NCI-H146 treated with DMSO at 0.1 percent for 48 hours (cell line): ENCODE data around the gene SRP68.
"Not testable (repeated sequence)": the region's sequence is repeated elsewhere in the genome, so short reads cannot be mapped to it uniquely, and the experiment has no call there.

Source experiments
- DNase-seq: peaks from one replicate; lab custom pipeline; 2025; ENCODE audit not compliant: unreplicated experiment; lab: John Stamatoyannopoulos, UW

The SRP68 gene

DNA sequence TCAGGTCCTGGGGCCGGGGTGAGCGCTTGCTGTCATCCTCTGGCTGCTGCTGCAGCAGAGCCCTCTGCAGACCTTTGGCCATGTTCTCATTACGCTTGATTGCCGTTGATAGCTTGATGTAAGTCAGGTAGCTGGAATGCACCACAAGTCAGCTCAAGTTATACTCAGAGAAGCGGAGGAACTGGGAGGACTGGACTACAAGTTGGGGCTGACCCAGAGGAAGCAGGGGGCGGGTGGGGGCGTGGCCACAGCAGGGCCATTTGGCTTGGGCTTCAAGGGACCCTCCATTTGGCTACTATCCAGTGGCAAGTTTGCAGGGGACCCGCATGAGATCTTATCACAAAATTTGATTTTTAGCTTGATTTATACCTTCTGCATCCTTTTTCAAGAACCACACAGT is 26.3 kb downstream of the SRP68 start:
- DNase-seq, result no peak

GRCh38 chr17:76044475-76045007 is 27.8 kb downstream of the SRP68 start:
- DNase-seq, result not testable (repeated sequence)

GRCh38 chr17:76042868-76043267 is 29.4 kb downstream of the SRP68 start:
- DNase-seq, result not testable (repeated sequence)

DNA sequence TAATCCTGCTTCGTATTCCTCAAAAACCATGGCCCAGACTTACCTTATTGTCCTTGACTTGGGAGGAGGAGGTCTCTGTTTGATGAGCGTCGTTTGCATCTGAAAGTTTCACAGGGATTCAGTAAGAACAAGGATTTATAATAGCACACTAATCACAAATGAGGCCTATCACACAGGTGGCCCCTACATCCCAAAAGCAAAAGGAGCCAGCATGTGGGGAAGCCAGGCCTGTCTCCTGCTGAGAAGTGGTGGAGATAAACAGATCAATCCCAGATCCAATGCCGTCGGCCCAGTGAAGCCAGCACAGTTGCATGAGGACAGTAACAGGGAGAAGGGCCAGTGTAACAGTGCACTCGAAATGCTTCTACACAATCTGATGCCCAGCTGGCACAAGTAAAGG is 31.9 kb downstream of the SRP68 start:
- no peak for DNase-seq

DNA sequence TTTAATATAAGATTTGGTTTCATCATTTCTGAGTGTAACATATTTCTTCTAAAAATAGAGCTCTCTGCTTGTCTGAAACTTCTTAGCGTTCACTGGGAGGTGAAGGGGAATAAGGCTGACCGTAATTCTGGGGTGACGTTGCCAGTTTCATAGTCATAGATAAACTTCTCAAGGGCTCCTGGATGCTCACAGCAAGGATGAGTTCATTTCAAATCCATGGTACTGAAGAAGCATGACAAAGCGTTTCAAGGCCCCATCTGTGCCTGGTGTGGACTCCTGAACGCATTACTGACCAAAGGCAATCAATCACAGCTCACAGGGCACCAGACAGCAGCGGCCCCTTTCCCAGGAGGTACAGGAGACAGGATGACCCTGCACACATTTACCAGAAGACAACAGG is 33.2 kb downstream of the SRP68 start:
- no peak for DNase-seq

DNA sequence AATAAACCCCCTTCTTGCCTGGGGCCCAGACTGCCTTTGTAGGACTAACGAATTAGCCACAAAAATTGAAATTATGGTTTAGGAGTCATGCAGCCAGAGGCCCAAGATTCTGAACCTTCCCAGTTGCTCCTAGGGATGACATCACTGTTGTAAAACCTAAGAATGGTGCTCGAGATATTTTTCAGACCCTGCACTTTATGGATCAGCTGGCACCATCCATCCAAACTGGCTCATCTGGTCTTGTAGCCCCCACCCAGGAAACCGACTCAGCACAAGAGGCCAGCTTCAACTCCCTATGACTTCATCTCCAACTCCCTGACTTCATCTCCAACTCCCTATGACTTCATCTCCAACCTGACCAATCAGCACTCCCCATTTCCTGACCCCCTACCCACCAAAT is 34.3 kb downstream of the SRP68 start:
- no peak for DNase-seq

GRCh38 chr17:76036497-76037261 is 35.6 kb downstream of the SRP68 start:
- DNase-seq, result no peak

- DNase-seq, result no peak
These were observed 37.6 kb downstream of the SRP68 start for GRCh38 chr17:76034428-76035350.

DNA sequence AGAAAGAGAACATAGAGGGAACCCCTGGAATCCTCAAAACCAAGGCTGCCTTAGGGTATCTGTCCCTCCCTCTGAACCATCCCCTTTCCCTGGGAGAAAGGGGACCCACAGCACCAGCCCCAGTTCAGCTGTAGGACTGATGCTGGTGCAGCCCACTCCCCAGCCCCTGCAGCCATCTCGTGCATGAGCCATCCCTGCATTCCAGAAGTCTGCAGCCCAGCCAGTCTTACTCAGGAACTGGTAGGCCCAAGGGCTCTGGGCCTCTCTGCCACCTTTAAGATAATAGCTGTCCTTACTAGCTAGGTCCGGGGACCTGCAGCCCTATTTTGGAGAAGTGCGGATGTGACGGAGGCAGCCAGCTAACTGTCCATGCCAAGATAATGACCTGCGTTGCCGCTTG is 39.2 kb downstream of the SRP68 start:
- no peak for DNase-seq

- DNase-seq, result no peak
These were observed 39.6 kb downstream of the SRP68 start for GRCh38 chr17:76032780-76033108.

DNA sequence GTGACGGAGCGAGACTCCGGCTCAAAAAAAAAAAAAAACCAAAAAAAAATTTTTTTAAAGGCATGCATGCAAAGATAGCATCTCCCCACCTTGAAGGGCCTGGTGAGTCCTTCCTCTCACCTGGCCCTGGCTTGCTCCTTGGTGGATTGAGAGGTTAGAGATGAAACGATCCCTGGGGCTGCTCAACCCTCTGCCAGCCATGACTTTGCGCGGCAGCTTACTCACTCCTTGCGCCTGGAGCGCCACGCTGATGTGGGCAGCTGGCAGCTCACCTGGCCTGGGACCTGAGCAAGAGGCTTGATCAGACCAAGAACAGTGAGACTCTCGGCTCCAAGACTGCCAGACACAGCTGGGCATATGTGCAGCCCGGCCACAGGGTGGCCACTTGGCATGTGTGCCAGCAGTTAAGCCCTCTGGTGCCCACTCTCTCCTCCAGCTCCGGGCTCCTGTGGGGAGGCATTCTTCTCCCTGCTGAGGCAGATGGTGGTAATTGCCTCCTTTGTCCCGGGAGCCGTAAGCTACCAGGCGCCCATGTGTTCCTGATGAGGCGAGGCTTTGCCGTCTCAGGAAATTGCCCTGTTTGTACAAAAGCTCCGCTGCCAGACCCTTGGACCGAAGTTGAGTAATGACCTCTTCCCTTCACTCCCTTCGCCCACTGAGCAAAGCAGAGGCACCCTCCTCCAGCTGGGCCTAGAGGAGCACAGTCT is 40.1 kb downstream of the SRP68 start:
- peak; percentile 44 for DNase-seq

GRCh38 chr17:76027159-76027839 is 45.0 kb downstream of the SRP68 start, which contains the start of gene EVPL:
Gene EVPL (minus strand): TSS chr17:76027306. CDS start chr17:76027198, 108 bp downstream.
- no peak for DNase-seq

GRCh38 chr17:76026714-76027158 is 45.6 kb downstream of the SRP68 start:
- DNase-seq, result no peak

DNA sequence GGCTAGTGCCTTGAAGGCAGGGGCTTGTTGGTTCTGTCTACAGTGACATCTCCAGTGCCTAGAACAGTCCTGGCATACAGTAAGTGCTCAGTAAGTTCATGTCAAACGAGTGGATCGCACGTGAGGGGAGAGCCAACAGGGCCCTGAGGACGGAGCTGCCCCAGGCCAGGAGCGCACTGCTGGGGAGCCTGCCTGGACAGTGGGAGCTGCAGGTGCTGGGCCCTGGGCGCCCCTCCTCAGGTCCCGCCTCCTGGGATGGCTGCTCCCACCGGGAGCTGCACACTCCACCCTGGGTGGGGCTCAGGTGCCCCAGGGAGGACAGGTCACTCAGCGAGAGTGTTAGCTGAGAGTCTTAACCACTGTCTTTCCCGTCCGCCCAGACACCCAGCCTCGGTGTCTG is 47.0 kb downstream of the SRP68 start:
- no peak for DNase-seq

- DNase-seq, result no peak
These were observed 48.0 kb downstream of the SRP68 start for GRCh38 chr17:76024353-76024752.

DNA sequence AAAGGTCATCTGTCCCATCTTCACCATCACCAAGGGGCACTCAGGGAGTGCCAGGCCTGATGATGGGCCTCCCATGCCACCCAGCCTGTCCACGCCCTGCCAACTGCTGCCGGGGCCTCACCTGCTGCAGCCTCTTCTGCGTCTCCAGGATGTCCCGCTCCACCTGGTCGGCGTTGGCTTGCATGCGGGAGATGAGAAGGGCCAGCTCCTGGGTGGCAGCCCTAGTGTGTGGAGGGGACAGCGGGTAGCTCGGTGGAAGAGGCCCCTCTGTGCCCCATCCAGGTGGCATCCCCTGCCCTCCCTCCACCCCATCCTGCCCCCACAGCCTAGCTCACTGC is 48.4 kb downstream of the SRP68 start:
- DNase-seq, result no peak

DNA sequence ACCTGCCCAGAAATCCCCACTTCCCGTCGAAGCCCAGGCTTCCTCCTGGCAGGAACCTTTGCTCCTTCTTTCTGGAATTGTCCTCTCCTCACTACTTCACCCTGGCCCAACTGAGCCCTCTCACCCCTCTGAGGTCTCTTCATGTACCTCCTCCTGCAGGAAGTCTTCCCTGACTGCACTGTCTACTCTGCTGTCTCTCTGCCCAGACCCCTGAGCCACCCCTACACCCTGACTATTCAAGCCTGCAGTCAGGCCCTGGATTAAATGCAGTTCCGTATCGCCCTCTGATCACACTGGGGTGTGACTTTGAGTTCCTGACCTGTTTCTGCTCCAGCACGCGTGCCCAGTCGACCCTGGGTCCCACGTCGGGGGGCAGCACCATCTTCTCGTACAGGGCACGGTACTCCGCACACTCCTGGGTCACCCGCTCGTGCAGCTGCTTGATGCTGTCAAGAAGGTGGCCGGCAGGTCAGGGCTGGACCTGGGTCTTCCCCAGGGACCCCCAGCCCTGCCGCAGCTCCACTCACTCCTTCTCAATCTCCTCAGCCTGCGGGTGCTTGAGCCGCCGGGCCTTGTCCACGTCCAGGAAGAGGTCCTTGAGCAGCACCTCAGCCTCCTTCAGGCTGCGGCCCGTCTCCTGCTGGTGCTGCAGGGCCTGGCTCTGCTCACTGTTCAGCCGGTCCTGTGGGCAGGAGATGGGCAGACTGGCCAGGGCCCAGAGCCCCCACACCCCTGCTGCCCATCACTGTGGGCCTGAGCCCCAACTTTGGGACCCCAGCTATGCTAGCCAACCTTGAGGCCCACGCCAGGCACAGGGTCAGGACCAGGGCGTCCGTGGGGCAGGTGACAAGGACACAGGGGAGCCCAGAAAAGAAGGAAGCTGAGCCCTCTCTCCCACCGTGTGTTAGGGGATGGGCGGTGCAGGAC is 49.1 kb downstream of the SRP68 start:
- DNase-seq, result no peak

DNA sequence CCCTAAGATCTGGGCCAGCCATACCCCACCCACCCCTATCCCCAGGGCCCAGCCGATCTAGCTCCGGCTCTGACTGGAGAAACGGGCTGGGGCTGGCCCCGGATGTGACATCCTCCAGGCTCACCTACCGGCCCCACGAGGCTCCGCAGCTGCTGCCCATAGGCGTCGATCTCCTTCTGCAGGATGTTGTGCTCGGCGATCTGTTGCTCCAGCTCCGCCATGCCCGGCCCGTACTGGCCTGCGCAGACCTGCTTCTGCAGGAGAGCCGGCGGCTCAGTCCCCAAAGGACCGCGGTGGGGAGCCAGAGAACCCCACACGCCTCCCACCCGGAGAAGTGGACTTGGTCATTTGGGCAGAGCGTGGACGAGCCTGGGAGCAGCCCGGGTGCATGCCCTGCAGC is 50.0 kb downstream of the SRP68 start:
- DNase-seq, result no peak

DNA sequence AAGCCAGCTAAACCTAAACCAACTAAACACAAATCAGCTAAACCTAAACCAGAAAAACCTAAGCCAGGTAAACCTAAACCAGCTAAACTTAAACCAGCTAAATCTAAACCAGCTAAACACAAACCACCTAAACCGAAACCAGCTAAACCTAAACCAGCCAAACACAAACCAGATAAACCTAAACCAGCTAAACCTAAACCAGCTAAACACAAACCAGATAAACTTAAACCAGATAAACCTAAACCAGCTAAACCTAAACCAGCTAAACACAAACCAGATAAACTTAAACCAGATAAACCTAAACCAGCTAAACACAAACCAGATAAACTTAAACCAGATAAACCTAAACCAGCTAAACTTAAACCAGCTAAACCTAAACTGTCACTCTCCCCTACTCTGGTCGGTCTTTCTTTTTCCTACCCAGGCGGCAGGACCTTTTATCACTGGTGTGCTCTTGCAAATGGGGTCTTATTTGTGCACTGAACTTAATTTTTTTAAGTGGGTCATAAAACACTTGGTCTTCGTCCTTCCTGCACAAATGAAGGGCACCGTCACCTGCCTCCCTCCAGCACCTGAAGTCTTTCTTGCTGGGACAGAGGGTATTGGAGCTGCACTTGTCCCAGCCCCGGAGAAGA is 52.4 kb downstream of the SRP68 start:
- no peak for DNase-seq
